GM19239 (cell line): ENCODE results near the gene LDLRAD4.
"Not testable (repeated sequence)": the region's sequence is repeated elsewhere in the genome, so short reads cannot be mapped to it uniquely, and the experiment has no call there.

Experiments
- DNase-seq: peaks from one replicate; pipeline ENCODE4 v3.0.0; 2011; ENCODE audit warnings: low spot score; ENCODE audit not compliant: insufficient read length
- FAIRE-seq: peaks from 2 replicates; lab custom pipeline; 2011; peaks lifted over from hg19 to GRCh38; lab: Jason Lieb, UNC

LDLRAD4 gene

DNA sequence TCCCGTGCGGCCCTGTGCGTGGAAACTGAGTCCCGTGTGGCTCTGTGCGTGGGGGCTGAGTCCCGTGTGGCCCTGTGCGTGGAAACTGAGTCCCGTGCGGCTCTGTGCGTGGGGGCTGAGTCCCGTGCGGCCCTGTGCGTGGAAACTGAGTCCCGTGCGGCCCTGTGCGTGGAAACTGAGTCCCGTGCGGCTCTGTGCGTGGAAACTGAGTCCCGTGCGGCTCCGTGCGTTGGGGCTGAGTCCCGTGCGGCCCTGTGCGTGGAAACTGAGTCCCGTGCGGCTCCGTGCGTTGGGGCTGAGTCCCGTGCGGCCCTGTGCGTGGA is 43.8 kb downstream of the LDLRAD4 start:
- DNase-seq, FAIRE-seq: not testable (repeated sequence)

- FAIRE-seq (no peak), DNase-seq (no peak)
Observed at GRCh38 chr18:13262839-13263691, 44.5 kb downstream of the LDLRAD4 start.

DNA sequence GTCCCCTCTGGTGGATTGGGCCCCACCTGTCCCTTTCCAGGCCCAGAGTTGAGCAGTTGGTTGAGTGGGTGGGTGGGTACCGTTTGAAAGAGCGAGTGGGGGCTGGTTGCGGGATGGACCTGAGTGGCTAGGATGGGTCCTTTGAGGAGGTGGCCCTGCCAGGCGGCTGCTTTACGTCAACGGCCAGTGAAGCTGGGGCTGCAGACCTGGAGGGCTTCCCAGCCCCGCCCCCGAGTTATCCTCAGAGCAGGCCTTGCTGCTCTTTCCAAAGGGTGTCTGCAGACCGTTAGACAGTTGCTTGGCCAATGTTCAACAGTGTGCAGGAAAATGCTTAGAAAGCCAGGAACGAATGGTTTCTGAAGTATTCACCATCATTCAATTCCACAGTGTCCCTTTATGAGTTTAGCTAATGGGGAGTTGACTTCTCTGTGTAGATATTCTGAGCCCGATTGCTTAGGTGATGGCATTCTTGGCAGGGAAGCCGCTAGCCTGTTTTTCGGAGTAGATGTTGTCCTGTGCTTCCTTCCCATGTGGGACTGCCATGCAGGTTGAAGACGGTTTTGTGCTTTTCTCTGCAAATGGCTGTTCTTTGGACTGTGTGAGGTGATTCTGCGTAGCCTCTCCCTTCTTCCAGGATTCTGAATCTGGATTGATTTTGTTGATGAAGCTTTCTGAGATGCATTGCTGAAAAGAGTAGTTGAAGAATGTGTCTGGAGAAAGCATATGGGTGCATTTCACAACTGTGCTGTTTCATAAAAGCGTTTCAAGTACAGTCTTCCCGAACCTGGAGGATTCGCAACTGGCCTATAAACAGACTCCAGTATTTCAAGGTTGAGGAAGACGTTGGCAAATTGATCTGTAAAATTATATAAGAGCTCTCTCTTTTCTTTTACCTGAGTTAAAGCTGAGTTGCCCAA is 45.8 kb downstream of the LDLRAD4 start:
- no peak for FAIRE-seq
- no peak for DNase-seq

DNA sequence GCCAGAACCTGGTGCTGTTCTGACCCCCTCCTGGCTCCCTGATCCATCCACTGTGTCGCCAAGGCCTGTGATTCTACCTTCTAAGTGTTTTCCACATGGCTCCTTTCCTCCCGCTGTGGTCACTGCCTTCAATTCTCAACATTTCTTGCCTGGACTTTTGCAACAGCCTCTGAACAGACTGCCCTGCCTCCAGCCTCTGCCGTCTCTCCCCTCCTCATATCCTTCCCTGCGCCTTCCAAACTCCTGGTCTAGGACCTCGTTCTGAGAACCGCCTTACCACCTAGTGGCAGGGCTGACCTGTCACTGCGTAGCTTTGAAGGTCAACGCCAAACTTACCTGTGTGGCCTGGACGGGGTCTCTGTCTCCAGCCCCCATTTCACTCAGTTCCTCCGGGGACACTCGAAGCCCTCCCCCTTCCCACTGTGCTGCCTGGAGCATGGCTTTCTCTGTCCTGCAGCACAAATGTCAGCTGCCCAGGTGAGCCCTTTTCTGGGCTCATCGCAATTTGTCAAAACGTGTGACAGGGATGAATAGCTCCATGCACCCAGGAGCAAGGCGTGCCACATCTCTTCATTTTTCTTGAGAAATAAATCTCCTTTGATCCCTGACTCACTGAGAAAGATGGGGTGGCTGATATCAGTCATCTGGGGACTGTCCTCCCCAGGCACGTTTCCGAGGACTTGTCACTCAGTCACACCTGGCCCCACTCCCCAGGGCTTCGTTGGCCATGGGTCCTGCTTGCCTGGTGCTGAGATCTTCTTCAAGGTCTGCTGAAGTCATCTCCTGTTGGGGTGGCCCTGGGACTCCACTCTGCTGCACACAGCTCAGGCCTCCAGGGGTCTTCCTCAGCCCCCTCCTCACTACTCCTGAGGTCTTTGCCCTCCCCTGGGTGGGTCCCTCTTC is 46.7 kb downstream of the LDLRAD4 start:
- DNase-seq (no peak), FAIRE-seq (no peak)

GRCh38 chr18:13265911-13266217 is 47.3 kb downstream of the LDLRAD4 start:
- FAIRE-seq (no peak), DNase-seq (no peak)

GRCh38 chr18:13266218-13267100 is 47.9 kb downstream of the LDLRAD4 start:
- FAIRE-seq = no peak
- no peak for DNase-seq

- DNase-seq (no peak), FAIRE-seq (no peak)
Observed at GRCh38 chr18:13267431-13267873, 48.9 kb downstream of the LDLRAD4 start.

- no peak for FAIRE-seq
Observed at GRCh38 chr18:13268158-13269012, 49.8 kb downstream of the LDLRAD4 start.

DNA sequence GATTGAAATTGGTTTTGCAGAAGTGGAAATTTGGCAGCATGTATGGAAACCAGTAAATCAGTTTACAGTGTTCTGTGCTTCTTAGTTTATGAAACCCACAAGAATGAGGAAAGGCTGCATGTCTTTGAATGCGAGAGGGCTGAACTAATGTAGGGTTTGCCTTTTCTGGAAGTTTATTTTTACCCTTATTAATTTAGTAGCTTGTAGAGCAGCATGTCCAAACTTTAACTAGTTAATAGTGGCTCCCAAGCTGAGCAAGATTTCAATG is 50.4 kb downstream of the LDLRAD4 start:
- FAIRE-seq (no peak), DNase-seq (no peak)

More at GRCh38 chr18:13268158-13269012, 49.8 kb downstream of the LDLRAD4 start:
- DNase-seq = no peak

- no peak for FAIRE-seq
- no peak for DNase-seq
Observed at GRCh38 chr18:13269521-13270011, 51.0 kb downstream of the LDLRAD4 start.

- FAIRE-seq = no peak
- no peak for DNase-seq
Observed at GRCh38 chr18:13270279-13270855, 51.8 kb downstream of the LDLRAD4 start.

- no peak for FAIRE-seq
- DNase-seq = no peak
Observed at GRCh38 chr18:13271302-13271911, 52.8 kb downstream of the LDLRAD4 start.

DNA sequence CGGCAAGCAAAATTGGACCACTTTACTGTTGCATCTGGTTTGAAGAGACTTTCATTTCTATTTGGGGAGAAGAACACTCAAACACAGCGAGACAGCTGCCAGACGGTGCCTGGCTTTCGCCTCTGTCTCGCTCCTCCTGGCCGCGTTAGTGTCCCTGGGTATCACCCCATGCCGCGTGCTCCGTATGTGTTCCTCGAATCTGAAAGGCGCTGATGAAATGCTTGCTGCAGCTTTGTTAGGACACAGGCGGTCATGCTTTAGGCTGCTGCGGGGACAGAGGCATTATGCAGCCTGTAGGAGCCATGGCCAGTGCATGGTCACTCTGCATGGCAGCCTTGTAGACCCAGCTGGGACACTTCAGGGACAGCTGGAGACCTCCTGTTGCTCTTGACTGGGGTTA is 53.9 kb downstream of the LDLRAD4 start:
- DNase-seq = no peak
- no peak for FAIRE-seq

DNA sequence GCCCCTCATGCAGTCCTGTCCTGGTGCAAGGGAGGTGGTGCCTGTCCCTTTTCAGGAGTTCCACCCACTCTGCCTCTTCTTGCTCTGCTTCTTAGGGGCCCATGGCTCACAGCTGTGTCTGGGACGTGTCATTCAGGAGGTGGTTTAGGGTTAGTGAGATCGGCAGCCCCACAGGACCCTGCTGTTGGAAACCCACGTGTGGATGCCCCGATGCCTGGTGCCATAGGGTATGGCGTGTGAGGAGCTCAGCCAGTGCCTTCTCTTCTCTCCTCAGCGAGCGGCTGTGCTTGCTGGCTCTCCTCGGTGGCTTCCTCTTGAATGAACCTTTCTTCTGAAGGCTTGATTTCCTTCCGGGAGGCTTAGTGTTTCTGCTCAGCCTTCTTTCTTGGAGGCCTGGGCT is 55.2 kb downstream of the LDLRAD4 start:
- DNase-seq (no peak), FAIRE-seq (no peak)

GRCh38 chr18:13275075-13275474 is 56.5 kb downstream of the LDLRAD4 start:
- DNase-seq (no peak), FAIRE-seq (no peak)

GRCh38 chr18:13276530-13277520 is 58.3 kb downstream of the LDLRAD4 start:
- DNase-seq = no peak
- no peak for FAIRE-seq
